ENCODE measurements around the gene TMEM40. TPM values are rescaled to one million over a fixed set of nuclear protein-coding genes. Genes with fewer than 3 reads are reported as not detected.

The TMEM40 gene
- total RNA-seq, 1 donor from 2014 or later, result not detected

DNA sequence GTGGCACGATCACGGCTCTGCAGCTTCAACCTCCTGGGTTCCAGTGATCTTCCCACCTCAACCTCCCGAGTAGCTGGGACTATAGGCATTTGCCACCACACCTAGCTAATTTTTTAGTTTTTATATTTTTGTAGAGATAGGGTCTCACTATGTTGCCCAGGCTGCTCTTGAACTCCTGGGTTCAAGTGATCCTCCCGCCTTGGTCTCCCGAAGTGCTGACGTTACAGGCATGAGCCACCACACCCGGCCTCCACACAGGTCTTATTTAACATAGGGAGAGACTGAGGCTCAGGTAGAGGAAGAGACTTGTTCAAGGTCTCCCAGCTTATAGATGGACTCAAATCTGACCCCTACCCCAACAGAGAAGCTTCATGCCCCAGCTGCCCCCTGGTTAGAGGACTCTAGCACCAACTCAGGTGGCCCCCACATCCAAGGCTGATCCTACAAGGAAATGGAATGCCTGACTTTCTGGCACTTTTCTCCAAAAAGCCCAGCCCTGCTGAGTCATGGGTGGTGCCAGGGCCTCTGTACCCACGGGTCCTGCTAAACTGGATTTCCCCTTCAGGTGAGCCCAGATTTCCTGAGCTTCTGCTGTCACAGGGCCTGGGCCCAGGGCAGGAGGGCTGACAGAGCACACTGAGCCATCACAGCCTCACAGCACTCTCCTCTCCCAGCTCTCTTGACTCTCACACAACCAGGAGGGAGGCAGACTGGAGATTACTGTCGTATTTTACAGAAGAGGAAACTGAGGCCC, 5.6 kb downstream of the TMEM40 start:
- intact Hi-C loops (cut with micrococcal nuclease), result no loop called here
- no peak for DNase-seq (ENCODE audit: low spot score)
- Mint-ChIP-seq H3K4me1 (ENCODE audit: low read depth) (peaks cover 10% of the 10 kb centered on the region), H3K4me3 (ENCODE audit: low read depth) (no peak overlapping the region), H3K9me3 (no peaks in the 10 kb centered on the region), H3K27ac (no peak overlapping the region), H3K36me3 (ENCODE audit: low read depth) (no peaks in the 10 kb centered on the region), H3K27me3 (ENCODE audit: low read depth) (peaks cover 5% of the 10 kb centered on the region)

DNA sequence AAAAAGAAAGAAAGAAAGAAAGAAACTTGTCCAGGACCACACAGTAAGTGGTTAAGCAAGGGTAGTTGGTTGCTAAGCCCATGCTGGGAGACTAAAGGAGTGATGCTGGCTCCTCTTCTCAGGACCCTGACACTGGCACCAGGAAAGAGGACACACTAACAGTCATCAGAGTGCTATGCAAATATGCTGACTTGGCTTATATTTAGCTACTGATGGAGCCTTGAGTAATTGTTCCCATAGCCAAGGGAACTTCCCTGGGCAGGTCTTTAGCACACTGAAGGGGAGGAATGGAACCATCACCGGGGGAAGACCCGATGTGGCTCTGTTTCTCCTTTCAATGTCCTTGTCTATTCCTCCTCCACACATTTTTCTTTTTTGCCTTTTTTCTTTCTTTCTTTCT, 6.2 kb downstream of the TMEM40 start:
- no peak for DNase-seq (ENCODE audit: low spot score)
- no peak overlapping the region for H3K27ac Mint-ChIP-seq
- no peaks in the 10 kb centered on the region for H3K36me3 Mint-ChIP-seq (ENCODE audit: low read depth)
- no peaks in the 10 kb centered on the region for H3K9me3 Mint-ChIP-seq
- H3K4me1 Mint-ChIP-seq (ENCODE audit: low read depth), result peaks cover 10% of the 10 kb centered on the region
- H3K27me3 Mint-ChIP-seq (ENCODE audit: low read depth), result peaks cover 5% of the 10 kb centered on the region
- intact Hi-C loops (cut with micrococcal nuclease), result no loop called here
- H3K4me3 Mint-ChIP-seq (ENCODE audit: low read depth), result no peak overlapping the region

DNA sequence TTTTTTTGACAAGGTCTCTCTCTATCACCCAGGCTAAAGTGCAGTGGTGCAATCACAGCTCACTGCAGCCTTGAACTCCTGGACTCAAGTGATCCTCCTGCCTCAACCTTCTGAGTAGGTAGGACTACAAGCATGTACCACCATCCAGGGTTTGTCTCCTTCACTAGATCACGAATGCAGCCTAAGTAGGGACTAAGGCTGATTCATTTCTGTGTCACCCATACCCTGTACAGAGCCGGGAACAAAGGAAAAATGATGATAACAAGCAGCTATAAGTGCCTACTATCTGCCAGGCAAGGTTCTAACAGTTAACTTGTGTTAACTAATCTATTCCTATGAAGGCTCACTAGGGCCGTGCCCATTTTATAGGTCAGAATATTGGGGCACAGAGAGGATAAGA, 7.0 kb downstream of the TMEM40 start:
- H3K27me3 Mint-ChIP-seq (ENCODE audit: low read depth), result peaks cover 5% of the 10 kb centered on the region
- peaks cover 10% of the 10 kb centered on the region for H3K4me1 Mint-ChIP-seq (ENCODE audit: low read depth)
- no peak overlapping the region for H3K4me3 Mint-ChIP-seq (ENCODE audit: low read depth)
- DNase-seq (ENCODE audit: low spot score), result no peak
- H3K27ac Mint-ChIP-seq, result no peak overlapping the region
- intact Hi-C loops (cut with micrococcal nuclease), result no loop called here
- no peaks in the 10 kb centered on the region for H3K9me3 Mint-ChIP-seq
- no peaks in the 10 kb centered on the region for H3K36me3 Mint-ChIP-seq (ENCODE audit: low read depth)

DNA sequence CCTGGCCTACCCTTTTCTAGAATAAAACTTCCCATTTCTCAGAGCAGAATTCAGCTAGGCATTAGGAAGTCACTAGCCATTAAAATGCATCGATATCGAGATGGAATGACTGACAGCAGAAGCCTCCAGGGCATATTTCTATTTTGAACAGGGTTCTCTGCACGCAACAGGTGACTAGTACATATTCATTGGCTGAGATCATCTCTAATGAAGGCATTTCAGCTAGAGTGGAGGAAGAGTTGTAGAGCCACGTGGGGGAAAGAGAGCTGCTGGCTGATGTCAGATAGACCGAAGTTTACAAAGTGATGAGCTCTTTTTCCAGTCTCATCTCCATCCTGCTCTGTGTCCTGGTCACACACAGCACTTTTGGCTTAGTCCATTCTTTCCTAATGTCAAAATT, 7.5 kb downstream of the TMEM40 start:
- Mint-ChIP-seq H3K27ac (no peak overlapping the region), H3K4me1 (ENCODE audit: low read depth) (peaks cover 10% of the 10 kb centered on the region), H3K9me3 (no peaks in the 10 kb centered on the region), H3K36me3 (ENCODE audit: low read depth) (no peaks in the 10 kb centered on the region), H3K27me3 (ENCODE audit: low read depth) (peaks cover 3% of the 10 kb centered on the region), H3K4me3 (ENCODE audit: low read depth) (no peak overlapping the region)
- no peak for DNase-seq (ENCODE audit: low spot score)
- intact Hi-C loops (cut with micrococcal nuclease), result no loop called here

DNA sequence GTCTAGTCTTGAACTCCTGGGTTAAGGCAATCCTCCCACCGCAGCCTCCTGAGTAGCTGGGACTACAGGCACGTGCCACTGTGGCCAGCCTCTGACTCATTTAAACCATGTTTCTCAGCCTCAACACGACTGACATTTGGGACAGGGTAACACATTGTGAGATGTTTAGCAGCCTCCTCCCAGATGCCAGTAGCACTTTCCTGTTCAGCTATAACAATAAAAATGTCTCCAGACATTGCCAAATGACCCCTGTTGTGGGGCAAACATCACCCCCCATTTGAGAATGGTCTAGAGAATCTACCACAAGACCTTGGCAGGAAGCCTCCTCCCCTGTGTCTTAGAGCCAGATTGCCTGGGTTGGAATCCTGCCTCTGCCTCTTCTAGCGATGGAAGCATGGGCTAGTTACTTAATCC, 8.4 kb downstream of the TMEM40 start:
- no peaks in the 10 kb centered on the region for H3K36me3 Mint-ChIP-seq (ENCODE audit: low read depth)

DNA sequence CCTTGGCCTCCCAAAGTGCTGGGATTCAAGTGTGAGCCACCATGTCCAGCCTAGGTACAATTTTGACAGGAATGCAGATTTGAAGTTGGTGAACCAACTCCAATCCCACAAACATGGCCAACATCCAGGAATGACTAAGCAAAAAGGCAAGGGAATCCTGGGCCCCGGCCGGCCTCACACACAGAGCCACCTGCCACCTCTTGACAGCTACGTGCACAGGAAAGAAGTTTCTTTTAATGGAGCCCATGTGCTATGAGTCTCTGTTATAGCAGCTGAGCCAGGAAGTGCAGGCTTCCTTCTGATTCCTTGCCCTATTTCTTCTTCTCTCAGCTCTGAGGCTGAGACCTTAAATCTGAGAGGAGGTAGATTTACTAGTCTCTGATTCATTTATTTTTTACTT, 8.8 kb downstream of the TMEM40 start:
- no peaks in the 10 kb centered on the region for H3K36me3 Mint-ChIP-seq (ENCODE audit: low read depth)
- no peaks in the 10 kb centered on the region for H3K9me3 Mint-ChIP-seq
- H3K27me3 Mint-ChIP-seq (ENCODE audit: low read depth), result no peaks in the 10 kb centered on the region
- DNase-seq (ENCODE audit: low spot score), result no peak
- peaks cover 7% of the 10 kb centered on the region for H3K4me1 Mint-ChIP-seq (ENCODE audit: low read depth)
- no peak overlapping the region for H3K4me3 Mint-ChIP-seq (ENCODE audit: low read depth)
- no peak overlapping the region for H3K27ac Mint-ChIP-seq
- intact Hi-C loops (cut with micrococcal nuclease), result no loop called here

More for the DNA sequence above, 8.4 kb downstream of the TMEM40 start:
- peaks cover 7% of the 10 kb centered on the region for H3K4me1 Mint-ChIP-seq (ENCODE audit: low read depth)
- no peak overlapping the region for H3K27ac Mint-ChIP-seq
- DNase-seq (ENCODE audit: low spot score), result no peak
- no peak overlapping the region for H3K4me3 Mint-ChIP-seq (ENCODE audit: low read depth)
- peaks cover under 1% of the 10 kb centered on the region for H3K27me3 Mint-ChIP-seq (ENCODE audit: low read depth)
- no peaks in the 10 kb centered on the region for H3K9me3 Mint-ChIP-seq
- intact Hi-C loops (cut with micrococcal nuclease), result no loop called here

DNA sequence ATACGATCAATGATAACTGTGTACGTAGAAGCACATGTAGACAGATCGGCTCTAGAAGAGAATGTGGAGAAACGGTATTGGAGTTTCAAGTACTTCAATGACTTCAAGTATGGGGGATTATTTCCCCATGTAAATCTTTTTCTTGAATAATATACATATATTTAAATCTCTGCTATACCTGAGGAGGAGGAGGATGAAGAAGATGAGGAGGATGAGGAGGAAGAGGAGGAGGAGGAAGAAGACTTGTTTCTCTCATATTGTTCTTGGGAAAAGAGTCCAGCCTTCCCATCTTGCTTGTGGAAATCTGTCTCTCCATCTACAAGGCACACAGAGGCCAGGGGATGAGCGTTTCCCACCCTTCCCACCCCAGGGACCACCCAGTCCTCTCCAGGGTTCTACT, 10.6 kb downstream of the TMEM40 start:
- Mint-ChIP-seq H3K27me3 (ENCODE audit: low read depth) (peaks cover 3% of the 10 kb centered on the region), H3K9me3 (no peaks in the 10 kb centered on the region), H3K4me3 (ENCODE audit: low read depth) (no peak overlapping the region), H3K36me3 (ENCODE audit: low read depth) (no peaks in the 10 kb centered on the region), H3K27ac (no peak overlapping the region), H3K4me1 (ENCODE audit: low read depth) (peaks cover 7% of the 10 kb centered on the region)
- intact Hi-C loops (cut with micrococcal nuclease), result no loop called here
- no peak for DNase-seq (ENCODE audit: low spot score)

DNA sequence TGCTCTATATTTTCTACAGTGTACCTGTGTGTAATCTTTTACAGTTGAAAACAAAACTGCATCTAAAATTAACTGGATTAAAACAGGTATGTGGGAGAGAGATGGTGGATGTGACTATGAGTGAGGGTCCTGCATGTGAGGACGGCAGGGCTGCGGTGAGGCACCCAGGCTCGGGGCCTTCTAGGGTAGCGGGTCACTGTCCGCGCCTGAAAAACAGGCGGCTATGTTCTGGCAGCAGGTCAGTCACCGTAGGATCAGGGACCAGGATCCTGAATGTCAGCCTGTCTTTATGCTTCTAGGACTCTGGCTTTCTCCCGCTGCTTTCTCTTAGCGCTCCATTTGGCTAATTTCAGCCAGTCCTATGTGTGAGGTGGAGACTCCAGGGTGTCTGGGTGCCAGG, 12.6 kb downstream of the TMEM40 start:
- no peak overlapping the region for H3K4me3 Mint-ChIP-seq (ENCODE audit: low read depth)
- H3K4me1 Mint-ChIP-seq (ENCODE audit: low read depth), result peaks cover 7% of the 10 kb centered on the region
- H3K36me3 Mint-ChIP-seq (ENCODE audit: low read depth), result no peaks in the 10 kb centered on the region
- intact Hi-C loops (cut with micrococcal nuclease), result no loop called here
- no peak for DNase-seq (ENCODE audit: low spot score)
- H3K9me3 Mint-ChIP-seq, result no peaks in the 10 kb centered on the region
- H3K27me3 Mint-ChIP-seq (ENCODE audit: low read depth), result peaks cover 3% of the 10 kb centered on the region
- H3K27ac Mint-ChIP-seq, result no peak overlapping the region

DNA sequence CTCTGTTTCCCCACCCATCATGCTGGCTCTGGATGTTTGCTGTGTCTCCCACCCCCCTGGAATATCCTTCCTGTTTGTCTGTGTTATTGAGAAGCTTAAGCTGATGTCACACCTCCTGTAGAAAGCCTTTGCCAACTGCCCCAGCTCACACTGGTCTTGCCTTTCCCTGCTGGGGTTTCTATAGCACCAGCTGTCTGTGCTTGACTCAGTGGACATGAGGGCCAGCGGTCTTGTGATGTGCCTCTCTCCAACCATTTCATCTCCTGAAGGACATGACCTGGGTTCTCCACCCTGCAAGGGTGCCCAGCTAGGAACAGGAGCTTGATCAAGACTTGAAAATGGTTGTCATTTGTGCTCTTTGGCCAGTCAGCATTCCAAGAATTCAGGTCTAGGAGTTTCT, 14.7 kb downstream of the TMEM40 start:
- Mint-ChIP-seq H3K36me3 (ENCODE audit: low read depth) (no peaks in the 10 kb centered on the region), H3K4me3 (ENCODE audit: low read depth) (no peak overlapping the region), H3K27me3 (ENCODE audit: low read depth) (peaks cover 3% of the 10 kb centered on the region), H3K4me1 (ENCODE audit: low read depth) (no peaks in the 10 kb centered on the region), H3K27ac (no peak overlapping the region), H3K9me3 (no peaks in the 10 kb centered on the region)
- intact Hi-C loops (cut with micrococcal nuclease), result no loop called here
- no peak for DNase-seq (ENCODE audit: low spot score)

DNA sequence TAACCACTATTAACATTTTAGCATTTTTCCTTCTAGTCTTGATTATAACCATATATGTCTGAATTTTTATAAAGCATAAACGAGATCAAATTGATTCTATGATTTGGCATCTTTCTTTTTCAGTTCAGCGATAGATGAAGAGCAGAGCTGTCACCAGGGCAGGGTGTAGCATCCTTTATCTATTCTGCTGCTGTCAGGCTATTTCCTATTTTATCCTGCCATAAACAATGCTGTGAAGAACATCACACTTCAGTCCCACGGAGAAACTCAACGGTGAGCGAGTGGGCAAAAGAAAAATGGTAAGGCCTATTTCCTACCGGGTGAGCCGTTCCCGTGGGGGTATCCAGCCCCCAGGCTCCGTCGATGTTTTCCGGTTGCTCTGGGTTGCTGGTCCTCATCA, 15.5 kb downstream of the TMEM40 start:
- Mint-ChIP-seq H3K27me3 (ENCODE audit: low read depth) (peaks cover 3% of the 10 kb centered on the region), H3K4me3 (ENCODE audit: low read depth) (no peak overlapping the region), H3K27ac (no peak overlapping the region), H3K9me3 (no peaks in the 10 kb centered on the region), H3K36me3 (ENCODE audit: low read depth) (no peaks in the 10 kb centered on the region), H3K4me1 (ENCODE audit: low read depth) (no peaks in the 10 kb centered on the region)
- no peak for DNase-seq (ENCODE audit: low spot score)
- intact Hi-C loops (cut with micrococcal nuclease), result no loop called here

DNA sequence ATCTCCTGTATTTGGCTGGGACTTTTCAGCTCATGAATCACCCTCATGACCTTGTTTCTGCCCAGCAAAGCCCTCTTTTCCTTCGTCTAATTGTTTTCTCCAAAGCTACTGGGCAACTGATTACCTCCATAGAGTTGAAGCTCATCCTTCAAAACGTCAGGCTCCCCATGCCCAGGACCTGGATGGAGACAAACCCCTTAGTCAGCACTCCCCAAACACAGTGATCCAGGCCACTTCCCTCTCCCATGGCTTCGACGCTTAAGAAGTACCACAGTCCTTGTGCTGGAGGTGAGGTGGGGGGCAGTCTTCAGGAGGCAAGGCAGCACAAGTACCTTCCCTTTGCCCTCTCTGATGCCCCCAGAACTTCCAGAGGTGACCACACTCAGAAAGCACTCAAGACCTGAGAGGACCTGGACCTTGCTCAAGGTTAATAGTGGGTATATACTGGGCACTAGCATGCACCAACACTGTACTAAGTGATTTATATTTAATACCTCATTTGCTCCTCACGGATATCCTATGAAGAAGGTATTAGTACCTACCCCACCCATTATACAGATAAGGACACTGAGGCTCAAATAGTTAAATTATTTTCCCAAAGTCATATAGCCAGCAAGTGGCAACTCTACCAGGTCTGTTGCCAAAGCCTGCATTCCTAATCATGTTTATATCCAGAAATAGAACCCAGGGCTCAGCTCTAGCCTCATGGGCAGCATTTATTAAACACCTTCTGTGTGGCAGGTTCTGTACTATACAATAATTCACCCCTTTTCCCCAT, 16.5 kb downstream of the TMEM40 start:
- H3K4me3 Mint-ChIP-seq (ENCODE audit: low read depth), result no peak overlapping the region
- H3K27me3 Mint-ChIP-seq (ENCODE audit: low read depth), result peaks cover 3% of the 10 kb centered on the region
- intact Hi-C loops (cut with micrococcal nuclease), result no loop called here

DNA sequence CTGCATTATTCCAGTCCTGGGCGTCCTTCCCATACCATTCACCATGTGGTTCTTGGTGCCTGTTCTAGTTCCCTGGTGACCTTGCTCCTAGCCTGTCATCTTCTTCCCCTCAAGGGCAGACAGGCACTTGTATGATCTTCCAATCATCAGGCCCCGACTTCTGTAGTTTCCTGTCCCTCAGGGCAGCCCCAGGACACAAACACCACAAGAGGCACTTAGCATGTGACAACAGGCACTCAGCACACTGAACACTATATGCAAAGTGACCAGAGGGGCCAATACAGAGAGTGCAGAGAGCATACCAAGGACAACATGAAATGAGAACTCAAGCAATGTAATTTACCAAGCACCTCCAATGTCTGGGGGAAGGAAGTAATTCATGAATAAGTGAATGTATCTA, 17.9 kb downstream of the TMEM40 start:
- Mint-ChIP-seq H3K9me3 (no peaks in the 10 kb centered on the region), H3K4me3 (ENCODE audit: low read depth) (no peak overlapping the region), H3K4me1 (ENCODE audit: low read depth) (no peaks in the 10 kb centered on the region), H3K27ac (no peak overlapping the region), H3K27me3 (ENCODE audit: low read depth) (peaks cover 3% of the 10 kb centered on the region), H3K36me3 (ENCODE audit: low read depth) (no peaks in the 10 kb centered on the region)
- no peak for DNase-seq (ENCODE audit: low spot score)
- intact Hi-C loops (cut with micrococcal nuclease), result no loop called here

More for the DNA sequence above, 16.5 kb downstream of the TMEM40 start:
- DNase-seq (ENCODE audit: low spot score), result no peak
- no peaks in the 10 kb centered on the region for H3K4me1 Mint-ChIP-seq (ENCODE audit: low read depth)
- no peaks in the 10 kb centered on the region for H3K36me3 Mint-ChIP-seq (ENCODE audit: low read depth)
- H3K9me3 Mint-ChIP-seq, result no peaks in the 10 kb centered on the region
- H3K27ac Mint-ChIP-seq, result no peak overlapping the region

DNA sequence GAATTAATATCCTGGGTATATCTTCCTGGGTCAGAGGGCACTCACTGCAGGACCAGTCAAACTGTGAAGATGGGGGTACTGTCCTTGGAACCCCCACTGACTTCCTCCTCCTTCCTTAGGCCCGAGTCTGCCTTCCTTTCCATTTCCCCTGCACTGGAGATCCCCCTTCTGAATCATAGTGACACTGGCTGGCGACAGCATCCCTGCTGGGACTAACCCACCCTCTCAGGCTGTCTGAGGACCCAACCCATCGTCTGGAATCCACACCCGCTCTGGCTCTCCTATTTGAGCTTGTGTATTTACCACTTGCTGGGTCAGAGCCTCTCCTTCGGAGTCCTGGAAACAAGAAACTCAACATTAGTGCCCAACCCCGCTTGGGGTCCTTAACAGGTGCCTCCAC, 21.2 kb downstream of the TMEM40 start:
- Mint-ChIP-seq H3K9me3 (no peaks in the 10 kb centered on the region), H3K4me1 (ENCODE audit: low read depth) (no peaks in the 10 kb centered on the region), H3K27ac (no peak overlapping the region), H3K36me3 (ENCODE audit: low read depth) (no peaks in the 10 kb centered on the region), H3K27me3 (ENCODE audit: low read depth) (peaks cover 1% of the 10 kb centered on the region), H3K4me3 (ENCODE audit: low read depth) (no peak overlapping the region)
- intact Hi-C loops (cut with micrococcal nuclease), result no loop called here
- no peak for DNase-seq (ENCODE audit: low spot score)

All from activated T-helper 2 cell treated with anti-CD3 and anti-CD28 coated beads, Interferon-gamma antibody, Interleukin-2, Interleukin-4, amounts not matched to agents 10 μg/mL and 5 μg/mL and 100 μg/mL, durations not matched to agents 14 hours and 24 hours and 36 hours (primary cell).